Mammary epithelial cell (primary cell): ENCODE data around the gene ATAD3C.
"Not testable (repeated sequence)": the region's sequence is repeated elsewhere in the genome, so short reads cannot be mapped to it uniquely, and the experiment has no call there.

ENCODE experiments used
- CTCF ChIP-seq, 2 donors: IDR thresholded peaks in 1 of 2; conservative IDR thresholded peaks in 1 of 2; 2 replicates each; pipeline ENCODE4 v1.5.1; 2011 to 2012; ENCODE audit warnings: inconsistent platforms in 2 of 2, low read length in 2 of 2, mild to moderate bottlenecking in 2 of 2, control low read depth in 1 of 2, low read depth in 1 of 2; ENCODE audit not compliant: insufficient read depth in 1 of 2; ENCODE audit errors: extremely low read depth in 1 of 2
- EZH2 ChIP-seq: IDR thresholded peaks from 2 replicates; pipeline ENCODE4 v1.6.1; 2012; ENCODE audit warnings: low read length, inconsistent platforms, borderline replicate concordance

GRCh38 chr1:1504777-1505365, 55.4 kb downstream of the ATAD3C start:
- not testable (repeated sequence) for TF ChIP-seq EZH2
- peak; percentile 43 to 67 for TF ChIP-seq CTCF (conservative IDR thresholded peaks at IDR 0.05 in 1 of 2, IDR thresholded peaks at IDR 0.05 in 1 of 2; ENCODE audit: extremely low read depth in 1 of 2, insufficient read depth in 1 of 2, low read depth in 1 of 2, low read length in 2 of 2)
